ENCODE results near the gene BNIP3.

- TF ChIP-seq CTCF (IDR thresholded peaks at IDR 0.05; ENCODE audit: low read depth, low read length, missing input control) (no peak), ZBTB33 (IDR thresholded peaks at IDR 0.05) (no peak), MAX (IDR thresholded peaks at IDR 0.05) (no peak), ATF3 (IDR thresholded peaks at IDR 0.05) (no peak), NR2F2 (IDR thresholded peaks at IDR 0.05) (no peak), JUND (IDR thresholded peaks at IDR 0.05) (no peak), HNF4A (conservative IDR thresholded peaks at IDR 0.05) (peak; percentile 18 to 31), SP1 (IDR thresholded peaks at IDR 0.05) (peak; percentile 45), GABPA (IDR thresholded peaks at IDR 0.05 in 1 of 2, conservative IDR thresholded peaks at IDR 0.05 in 1 of 2) (no peak)
Measured at GRCh38 chr10:131998050-131998844, 16.5 kb upstream of the BNIP3 start.

Measured in liver (tissue), 3 donors.